ENCODE measurements around the gene IFNAR2.
A peak's percentile ranks its signal among the peaks of the same experiment; 100 is the strongest.
"Not testable (repeated sequence)": the region's sequence is repeated elsewhere in the genome, so short reads cannot be mapped to it uniquely, and the experiment has no call there.

Gene IFNAR2

DNA sequence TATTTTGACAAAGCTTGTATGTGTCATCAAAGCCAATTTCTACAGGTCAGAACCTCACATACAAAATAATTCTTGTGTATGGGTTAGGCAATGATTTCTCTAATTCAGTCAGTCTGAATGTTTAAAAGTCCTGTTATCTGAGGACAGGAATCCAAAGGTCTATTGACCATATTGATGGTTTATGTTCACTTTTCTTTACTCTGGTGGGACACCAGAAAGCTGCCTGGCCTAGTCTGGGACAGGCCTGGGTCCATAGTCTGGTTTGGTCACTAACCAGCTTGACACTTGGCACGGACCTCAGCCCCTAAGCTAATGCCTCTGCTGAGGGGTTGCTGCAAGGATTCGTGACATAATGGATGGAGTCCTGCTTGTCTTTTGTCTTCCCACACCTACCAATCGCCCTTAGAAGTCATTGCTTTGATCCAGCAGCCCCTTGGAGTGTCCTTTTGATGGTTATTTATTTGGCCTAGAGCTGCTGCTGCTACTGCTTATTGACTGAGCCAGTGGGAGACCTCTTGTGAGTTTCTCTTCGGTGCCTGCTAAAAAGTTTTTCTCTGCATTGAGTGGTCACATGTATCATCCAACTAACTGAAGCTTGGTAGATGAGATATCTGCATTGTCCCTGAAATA is 15.7 kb downstream of the IFNAR2 start:
- no peak for DNase-seq

DNA sequence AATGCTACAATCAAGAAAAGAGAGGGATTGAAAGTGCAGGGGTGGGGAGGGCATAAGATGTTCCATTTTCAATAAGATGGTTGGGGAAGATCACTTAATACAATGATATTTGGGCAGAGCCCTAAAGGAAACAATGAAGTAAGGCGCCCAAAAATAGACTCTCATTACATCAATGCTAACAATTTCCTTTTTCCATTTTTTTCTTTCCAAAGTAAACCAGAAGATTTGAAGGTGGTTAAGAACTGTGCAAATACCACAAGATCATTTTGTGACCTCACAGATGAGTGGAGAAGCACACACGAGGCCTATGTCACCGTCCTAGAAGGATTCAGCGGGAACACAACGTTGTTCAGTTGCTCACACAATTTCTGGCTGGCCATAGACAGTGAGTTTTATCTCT is 16.8 kb downstream of the IFNAR2 start:
- no peak for DNase-seq

DNA sequence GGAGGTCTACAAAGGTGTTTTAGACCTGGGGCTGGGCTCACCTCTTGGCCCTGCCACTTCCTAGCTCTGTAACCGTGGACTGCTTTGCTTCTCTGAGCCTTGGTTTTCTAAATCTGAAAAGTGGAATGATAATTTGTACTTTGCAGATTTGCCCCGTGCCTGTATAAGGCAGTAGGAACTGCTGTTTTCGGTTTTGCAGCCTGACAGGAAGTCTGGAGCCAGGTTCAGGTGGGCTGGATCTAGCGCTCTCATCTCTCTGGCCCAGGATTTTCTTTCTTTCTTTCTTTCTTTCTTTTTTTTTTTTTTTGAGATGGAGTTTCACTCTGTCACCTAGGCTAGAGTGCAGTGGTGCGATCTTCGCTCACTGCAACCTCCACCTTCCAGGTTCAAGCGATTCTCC is 17.2 kb downstream of the IFNAR2 start:
- DNase-seq: no peak

DNA sequence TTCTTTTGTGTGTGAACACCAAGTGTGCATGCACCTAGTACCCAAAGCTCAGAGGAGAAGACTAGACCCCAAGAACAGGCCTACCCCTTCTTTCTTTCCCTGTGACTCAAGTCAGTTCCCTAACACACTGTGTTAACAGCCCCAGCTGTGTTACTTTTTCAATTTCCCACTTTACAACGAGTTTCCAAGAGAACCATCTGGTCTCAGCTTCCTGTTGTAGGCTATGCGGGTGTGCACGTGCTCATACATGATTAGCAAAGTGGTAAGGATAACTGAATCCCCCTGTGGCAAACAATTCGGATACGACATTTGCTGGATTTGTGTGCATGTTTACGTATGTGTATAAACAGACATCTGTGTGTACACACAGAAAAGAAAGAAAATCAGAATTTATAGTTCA is 17.9 kb downstream of the IFNAR2 start:
- no peak for DNase-seq

DNA sequence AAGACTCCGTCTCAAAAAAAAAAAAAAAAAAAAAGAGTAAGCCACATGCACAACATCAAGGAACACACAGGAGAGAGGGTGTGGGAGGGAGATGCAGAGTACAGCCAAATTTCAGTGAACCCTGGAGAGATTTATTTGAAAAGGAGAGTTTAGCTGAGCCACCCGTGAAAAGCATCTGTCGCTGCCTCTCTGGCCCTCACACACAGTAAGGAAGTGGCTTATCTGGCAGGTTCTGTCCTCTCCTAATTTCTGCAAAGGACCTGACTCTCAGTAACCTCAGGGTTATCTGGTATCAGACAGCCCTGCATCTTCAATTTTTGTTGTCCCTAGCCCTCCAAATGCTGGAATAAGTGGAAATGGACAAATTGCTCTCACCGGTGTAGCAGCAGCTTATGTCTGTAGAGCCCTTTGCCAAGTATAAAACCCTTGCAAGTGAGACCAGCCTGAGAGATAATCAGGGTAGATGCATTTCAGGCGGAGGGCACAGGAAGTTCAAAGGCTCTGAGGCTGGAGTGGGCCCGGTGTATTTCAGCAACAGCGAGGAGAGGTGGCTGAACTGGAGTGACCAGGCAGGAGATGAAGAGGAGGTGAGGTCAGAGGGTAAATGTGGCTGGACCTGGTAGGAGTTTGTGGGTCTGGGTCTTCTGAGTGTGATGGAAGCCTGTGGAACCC is 19.7 kb downstream of the IFNAR2 start:
- no peak for DNase-seq

DNA sequence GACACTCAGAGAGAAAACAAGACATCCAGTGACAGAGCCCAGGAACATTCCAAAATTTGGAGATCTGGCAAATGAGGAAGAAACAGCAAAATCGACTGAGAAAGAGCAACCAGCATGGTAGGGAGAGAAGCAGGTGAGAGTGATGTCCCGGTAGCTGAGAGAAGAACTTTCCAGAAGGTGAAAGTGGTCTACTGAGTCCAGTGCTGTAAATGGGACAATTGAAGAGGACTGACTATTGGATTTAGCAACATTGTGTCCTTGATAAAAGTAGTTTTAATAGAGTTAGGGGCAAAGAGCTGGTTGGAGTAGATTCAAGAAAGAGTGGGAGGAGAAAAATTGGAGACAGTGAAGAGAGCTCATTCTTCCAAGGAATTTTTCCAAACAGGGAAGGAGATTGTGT is 21.4 kb downstream of the IFNAR2 start:
- no peak for DNase-seq

DNA sequence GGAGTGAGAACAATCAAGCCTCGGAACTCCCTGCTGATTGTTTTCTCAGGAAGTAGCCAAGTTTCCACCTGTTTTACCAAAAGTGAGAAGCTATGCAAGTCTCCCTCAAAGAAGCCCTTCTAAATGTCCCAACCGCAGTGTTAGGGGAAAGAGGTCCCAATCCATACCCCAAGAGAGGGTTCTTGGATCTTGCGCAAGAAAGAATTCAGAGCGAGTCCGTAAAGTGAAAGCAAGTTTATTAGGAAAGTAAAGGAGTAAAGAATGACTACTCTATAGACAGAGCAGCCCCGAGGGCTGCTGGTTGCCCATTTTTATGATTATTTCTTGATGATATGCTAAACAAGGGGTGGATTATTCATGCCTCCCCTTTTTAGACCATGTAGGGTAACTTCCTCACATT is 23.6 kb downstream of the IFNAR2 start:
- not testable (repeated sequence) for DNase-seq

DNA sequence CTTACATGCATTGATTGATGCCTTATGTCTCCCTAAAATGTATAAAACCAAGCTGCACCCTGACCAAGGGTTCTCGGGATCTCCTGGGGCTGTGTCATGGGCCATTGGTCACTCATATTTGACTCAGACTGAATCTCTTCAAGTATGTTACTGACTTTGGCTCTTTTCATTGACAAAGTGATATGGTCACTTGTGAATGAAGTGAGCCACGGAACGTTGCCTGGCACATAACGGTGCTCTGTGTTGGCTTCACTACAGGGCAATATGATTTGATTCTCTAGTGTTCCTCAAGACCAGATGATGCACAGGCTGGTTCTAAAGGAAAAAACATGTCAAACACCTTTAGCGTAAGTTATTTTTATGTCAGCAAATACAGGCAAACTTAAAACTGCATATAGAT is 25.0 kb downstream of the IFNAR2 start:
- DNase-seq: no peak

DNA sequence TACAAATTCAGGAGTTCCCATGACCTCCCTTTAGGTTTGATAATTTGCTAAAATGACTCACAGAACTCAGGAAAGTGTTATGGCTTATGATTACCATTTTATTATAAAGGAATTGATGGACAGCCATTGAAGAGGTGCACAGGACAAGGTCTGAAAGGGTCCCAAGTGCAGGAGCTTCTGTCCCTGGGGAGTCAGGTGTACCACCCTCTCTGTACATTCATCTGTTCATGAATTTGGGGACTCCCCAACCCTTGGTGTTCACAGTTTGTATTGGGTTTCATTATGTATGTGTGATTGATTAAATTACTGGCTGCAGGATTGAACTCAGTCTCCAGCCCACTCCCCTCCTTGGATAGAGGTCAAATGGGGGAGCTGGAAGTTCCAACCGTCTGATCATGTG is 25.7 kb downstream of the IFNAR2 start:
- DNase-seq: no peak

DNA sequence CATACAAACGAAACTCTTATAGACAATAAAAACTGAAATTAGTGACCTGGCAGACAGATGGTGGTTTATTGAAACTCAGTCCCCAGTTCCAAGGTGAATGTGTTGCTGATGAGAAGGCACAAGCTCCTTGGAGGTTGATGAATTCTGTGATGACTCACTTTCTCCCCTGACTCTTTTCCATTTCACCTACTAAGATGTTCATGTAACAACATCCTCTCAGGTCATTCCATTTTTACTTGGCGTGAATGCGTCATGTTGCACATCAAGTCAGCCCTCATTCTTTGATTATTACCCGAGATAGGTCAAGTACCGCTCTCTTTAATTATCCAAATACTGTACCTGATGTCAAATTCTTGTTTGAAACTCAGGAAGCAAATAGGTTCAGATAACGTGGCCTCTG is 26.3 kb downstream of the IFNAR2 start:
- DNase-seq: no peak

DNA sequence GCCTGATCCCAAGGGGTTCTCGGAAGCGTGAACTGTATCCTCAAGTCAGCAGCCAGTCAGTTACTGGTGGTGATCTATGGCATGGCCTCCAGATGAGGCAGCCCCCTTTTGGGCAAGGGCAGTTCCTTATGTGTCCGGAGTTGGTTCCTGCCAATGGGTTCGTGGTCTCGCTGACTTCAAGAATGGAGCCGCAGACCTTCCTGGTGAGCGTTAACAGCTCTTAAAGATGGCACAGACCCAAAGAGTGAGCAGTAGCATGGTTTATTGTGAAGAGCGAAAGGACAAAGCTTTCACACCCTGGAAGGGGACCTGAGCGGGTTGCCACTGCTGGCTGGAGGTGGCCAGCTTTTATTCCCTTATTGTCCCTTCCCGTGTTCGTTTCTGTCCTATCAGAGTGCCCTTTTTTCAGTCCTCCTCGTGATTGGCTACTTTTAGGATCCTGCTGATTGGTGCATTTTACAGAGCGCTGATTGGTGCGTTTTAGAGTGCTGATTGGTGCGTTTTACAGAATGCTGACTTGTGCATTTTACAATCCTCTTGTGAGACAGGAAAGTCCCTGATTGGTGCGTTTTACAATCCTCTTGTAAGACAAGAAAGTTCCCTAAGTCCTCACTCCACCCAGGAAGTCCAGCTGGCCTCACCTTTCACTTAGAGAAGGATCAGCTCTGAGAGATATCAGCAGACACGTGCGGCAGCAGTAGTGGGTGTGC is 27.5 kb downstream of the IFNAR2 start:
- no peak for DNase-seq

DNA sequence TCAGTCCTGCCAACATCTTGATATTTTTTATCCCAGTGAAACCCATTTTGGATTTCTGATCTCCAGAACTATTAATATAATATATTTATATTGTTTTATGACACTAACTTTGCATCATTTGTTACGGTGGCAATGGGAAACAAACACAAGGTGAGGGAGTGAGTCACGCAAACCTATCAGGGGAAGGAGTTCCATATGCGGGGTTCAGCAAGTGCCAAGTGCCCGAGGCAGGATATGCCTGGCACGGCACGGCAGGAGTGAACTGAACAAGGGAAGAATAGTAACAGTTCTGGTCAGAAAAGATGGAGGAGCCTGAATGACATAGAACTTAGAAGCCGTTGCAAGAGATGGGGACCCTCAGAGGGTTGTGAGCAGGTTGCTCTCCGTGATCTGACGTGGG is 28.7 kb downstream of the IFNAR2 start:
- DNase-seq: no peak

DNA sequence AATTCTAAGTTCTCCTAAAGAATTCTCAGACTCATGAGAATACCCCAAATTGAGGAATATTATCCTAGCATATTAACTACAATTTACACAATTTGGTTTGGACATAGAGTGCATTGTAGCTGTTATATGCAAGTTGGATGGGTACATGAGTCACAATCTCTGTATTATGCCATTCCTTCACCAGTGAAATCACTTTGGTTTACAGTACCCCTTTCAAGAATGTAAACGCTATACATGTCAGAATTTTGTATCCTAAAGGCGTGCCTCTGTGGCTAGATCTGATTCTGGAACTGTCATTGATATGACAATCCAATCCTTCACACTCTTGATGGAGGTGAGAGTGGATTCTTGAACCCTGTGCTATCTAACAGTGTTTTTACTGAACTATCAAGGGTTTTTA is 29.7 kb downstream of the IFNAR2 start:
- DNase-seq: no peak

DNA sequence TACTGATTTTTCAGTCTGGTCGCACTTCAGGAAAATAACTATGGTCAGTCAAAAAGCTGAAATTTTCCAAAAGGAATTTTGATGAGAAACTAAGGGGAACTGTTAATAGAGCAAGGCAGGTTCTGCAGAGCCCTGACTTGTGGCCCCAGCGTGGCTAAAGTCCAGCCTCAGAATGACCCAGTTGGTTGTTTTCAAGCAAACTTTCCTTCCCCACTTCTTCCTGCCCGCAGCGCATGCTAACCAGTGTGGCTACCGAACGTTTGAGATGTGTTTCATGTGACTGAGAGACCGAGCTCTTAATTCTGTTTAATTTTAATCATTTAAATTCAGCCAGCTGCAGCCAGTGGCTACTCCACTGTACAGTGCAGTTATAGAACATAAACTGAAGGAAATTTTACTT is 30.3 kb downstream of the IFNAR2 start:
- no peak for DNase-seq

DNA sequence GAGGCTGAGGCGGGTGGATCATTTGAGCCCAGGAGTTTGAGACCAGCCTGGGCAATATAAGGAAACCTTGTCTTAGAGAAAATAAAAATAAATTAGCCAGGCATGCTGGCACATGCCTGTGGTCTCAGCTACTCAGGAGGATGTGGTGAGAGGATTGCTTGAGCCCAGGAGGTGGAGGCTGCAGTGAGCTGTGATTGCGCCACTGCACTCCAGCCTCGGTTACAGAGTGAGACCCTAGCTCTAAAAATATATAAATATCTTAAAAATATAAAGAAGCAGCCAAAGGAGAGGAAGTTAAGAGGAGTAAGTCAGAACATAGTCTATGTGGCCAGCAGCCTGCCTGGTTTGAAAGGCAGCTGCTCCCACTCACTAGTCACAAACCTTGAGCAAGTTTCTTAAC is 31.9 kb downstream of the IFNAR2 start:
- DNase-seq: no peak

DNA sequence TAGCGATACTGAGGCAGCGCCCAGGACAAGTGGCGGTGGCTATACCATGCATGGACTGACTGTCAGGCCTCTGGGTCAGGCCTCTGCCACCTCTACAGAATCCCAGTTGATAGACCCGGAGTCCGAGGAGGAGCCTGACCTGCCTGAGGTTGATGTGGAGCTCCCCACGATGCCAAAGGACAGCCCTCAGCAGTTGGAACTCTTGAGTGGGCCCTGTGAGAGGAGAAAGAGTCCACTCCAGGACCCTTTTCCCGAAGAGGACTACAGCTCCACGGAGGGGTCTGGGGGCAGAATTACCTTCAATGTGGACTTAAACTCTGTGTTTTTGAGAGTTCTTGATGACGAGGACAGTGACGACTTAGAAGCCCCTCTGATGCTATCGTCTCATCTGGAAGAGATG is 33.2 kb downstream of the IFNAR2 start:
- DNase-seq: no peak

DNA sequence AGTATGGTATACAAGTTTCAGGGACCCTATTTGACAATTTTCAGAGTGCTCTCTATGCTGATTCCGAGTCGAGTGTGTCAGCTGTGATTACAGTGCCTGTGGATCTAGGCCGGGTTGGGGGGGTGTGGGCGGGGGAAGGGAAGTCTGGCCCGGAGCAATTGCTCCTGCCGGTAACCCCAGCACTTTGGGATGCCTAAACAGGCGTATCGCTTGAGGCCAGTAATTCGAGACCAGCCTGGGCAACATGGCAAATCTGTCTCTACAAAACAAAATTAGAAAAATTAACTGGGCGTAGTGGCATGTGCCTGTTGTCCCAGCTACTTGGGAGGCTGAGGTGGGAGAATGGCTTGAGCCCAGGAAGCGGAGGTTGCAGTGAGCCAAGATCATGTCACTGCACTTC is 34.8 kb downstream of the IFNAR2 start:
- no peak for DNase-seq

DNA sequence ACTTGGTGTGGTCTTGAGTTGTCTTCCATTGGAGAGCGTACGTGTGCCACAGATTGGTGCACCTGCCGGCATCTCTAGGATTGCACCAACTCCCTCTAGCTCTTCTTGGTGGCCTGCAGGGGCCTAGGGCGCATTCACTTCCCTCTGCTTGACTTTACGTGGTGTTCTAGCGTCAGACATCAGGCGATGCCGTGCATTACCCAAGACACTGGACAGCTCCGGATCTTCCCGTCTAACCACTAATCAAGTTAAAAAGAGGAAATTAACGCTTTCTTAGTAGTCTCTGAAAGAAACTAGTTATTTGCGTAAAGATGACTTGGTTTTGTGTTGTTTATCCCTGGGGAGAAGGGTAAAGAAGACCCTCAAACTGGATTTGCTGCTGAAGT is 35.9 kb downstream of the IFNAR2 start:
- no peak for DNase-seq

DNA sequence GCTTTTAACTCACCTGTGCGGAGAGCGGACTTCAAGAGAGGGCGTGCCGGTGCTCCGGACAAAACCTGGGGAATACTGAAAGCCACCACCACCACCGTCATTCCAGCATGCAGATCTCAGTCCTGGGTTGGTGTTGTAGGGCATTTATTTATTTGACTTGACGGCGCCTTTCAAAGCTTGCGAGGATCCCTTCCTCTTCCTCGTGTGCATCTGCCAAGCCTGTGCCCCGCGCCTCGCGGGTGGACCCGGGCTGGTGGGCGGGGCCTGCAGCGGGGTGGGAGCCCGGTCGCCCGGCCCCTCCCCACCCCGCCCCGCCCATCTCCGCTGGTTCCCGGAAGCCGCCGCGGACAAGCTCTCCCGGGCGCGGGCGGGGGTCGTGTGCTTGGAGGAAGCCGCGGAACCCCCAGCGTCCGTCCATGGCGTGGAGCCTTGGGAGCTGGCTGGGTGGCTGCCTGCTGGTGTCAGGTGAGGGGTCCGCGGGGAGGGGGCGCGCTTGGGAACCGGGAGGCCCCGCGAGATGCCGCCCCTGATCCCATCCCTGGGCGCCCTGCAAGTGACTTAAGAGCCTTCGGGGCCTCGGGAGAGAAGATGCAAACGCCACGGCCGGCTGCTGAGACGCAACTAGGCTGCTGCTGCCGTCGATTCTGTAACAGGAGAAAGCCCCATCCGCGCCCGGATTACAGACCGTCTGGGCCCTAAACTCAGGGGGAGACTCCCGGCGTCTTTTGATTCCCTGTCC is 36.5 kb downstream of the IFNAR2 start, which contains the start of gene IL10RB:
Gene IL10RB (plus strand): TSS at position 318 of the 739 bp plus-strand sequence. CDS start 99 bp downstream, at position 417.
- peak; percentile 39 to 73 for DNase-seq

DNA sequence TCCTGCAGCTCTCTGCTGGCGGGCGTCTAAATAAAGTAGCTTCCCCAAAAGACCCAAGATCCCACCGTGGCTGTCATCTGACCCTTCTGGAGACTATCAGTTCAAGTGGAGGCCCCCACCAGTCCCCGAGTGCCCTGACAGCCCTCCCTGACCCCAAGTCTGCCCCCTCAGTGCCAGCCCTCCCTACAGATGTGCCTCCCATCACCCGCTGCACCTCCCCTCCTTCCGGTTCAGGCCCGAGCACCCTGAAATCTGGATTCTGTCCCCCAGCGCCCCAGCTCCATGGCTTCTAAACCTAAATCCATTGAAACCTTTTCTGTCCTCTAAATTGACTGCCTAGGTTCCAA is 37.0 kb downstream of the IFNAR2 start:
- DNase-seq: no peak

DNA sequence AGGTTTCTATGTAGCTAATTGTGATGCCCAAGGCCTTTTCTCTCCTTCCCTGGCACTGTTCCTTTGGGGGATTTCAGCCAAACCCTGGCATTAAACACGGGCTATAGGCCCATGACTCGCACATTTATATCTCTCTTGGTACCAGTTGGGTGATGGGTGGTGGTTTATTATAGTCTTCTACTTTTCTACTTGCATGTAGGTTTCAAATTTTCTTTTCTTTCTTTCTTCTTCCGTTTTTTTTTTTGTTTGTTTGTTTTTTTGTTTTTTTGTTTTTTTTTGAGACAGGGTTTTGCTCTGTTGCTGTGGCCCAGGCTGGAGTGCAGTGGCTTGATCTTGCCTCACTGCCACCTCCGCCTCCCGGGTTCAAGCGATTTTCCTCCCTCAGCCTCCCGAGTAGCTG is 37.5 kb downstream of the IFNAR2 start:
- no peak for DNase-seq

DNA sequence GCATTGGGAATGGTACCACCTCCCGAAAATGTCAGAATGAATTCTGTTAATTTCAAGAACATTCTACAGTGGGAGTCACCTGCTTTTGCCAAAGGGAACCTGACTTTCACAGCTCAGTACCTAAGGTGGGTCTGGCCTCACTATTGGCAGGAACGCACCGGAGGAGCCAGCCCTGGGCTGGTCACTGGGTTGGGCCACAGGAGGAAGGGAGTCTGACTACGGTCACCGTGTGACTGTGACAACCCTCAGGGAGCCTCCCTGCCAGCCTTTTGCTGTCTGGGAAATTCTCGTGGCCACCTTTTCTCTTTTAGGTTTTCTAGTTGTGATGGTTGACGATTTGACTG is 38.6 kb downstream of the IFNAR2 start:
- no peak for DNase-seq

DNA sequence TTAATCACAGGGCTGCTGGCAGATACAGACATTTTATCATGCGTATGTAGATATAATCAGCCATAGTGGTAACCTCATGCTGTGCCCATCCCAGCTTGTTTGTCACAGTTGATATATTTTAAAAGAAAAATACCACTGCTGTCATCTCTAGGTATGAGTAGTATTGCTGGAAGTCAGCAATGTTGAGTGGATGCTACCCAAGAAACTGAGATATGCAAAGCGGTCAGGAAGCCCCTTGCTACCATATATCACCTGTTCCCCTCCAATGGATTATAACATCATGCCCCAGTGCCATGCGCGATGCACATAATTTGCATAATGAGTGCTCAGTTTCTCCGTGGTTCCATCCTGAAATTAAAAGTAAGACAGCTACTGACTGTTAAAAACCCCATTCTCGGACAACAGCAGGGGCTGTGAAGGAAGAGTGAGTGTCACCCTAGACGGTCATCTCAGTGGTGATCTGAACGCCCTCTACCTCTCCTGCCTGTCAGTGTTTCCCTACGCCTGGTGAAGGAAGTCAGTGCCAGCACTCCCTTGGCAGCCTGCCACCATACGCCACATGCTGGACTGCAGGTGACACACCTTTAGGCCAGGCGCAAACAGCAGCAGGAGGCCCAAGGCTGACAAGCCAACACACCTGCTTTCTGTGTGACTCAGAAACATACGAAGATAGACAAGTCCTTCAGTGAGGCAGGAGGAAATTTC is 39.2 kb downstream of the IFNAR2 start:
- no peak for DNase-seq

Measured in NCI-H446 (cell line).